ENCODE data around the gene SMIM43.

GRCh38 chr4:121721700-121722099, 43.3 kb downstream of the SMIM43 start:
- TF ChIP-seq CTCF (conservative IDR thresholded peaks at IDR 0.05; ENCODE audit: low read depth, low read length), result no peak
- no peak for TF ChIP-seq EZH2 (IDR thresholded peaks at IDR 0.05; ENCODE audit: low read length, unreplicated experiment)
- TF ChIP-seq EZH2phosphoT487 (IDR thresholded peaks at IDR 0.05; ENCODE audit: borderline replicate concordance, low read length), result no peak

Data from PC-3 (cell line).